Tibial artery (tissue), 4 donors: ENCODE results near the gene CDC20.

Experiments used
- DNase-seq, 2 donors: peaks; one replicate each; pipeline ENCODE4 v3.0.0-alpha.2; 2019
- H3K27ac ChIP-seq, 2 donors: fragments of 200-600 bp; sonication (generic) in 1 of 2; 1 replicate in 1 of 2; 2 replicates in 1 of 2; pipeline ENCODE4 v1.5.1; 2018 to 2019; ENCODE audit warnings: mild to moderate bottlenecking in 1 of 2
- H3K27me3 ChIP-seq, 2 donors: fragments of 200-600 bp; sonication (generic) in 1 of 2; one replicate each; pipeline versions ENCODE4 v1.5.1 to v1.6.0; 2016 to 2019
- H3K36me3 ChIP-seq, 3 donors: fragments of 200-600 bp; sonication (generic) in 2 of 3; one replicate each; pipeline ENCODE4 v1.5.1; 2016 to 2019; ENCODE audit warnings: mild to moderate bottlenecking in 2 of 3
- H3K4me1 ChIP-seq, 4 donors: fragments of 200-600 bp; sonication (generic) in 2 of 4; 1 replicate in 3 of 4; 2 replicates in 1 of 4; pipeline ENCODE4 v1.5.1; 2016 to 2019
- H3K4me3 ChIP-seq, 2 donors: fragments of 200-600 bp; sonication (generic) in 1 of 2; 1 replicate in 1 of 2; 2 replicates in 1 of 2; pipeline ENCODE4 v1.5.1; 2018 to 2019; ENCODE audit warnings: mild to moderate bottlenecking in 2 of 2
- H3K9me3 ChIP-seq, 3 donors: fragments of 200-600 bp; sonication (generic) in 1 of 3; one replicate each; pipeline ENCODE4 v1.5.1; 2016 to 2019
- CTCF ChIP-seq, 2 experiments: fragments of 200-600 bp in 1 of 2; fragments of 450-650 bp in 1 of 2; IDR thresholded peaks; one replicate each; pipeline ENCODE4 v1.5.1; 2017 to 2019; ENCODE audit warnings: antibody characterized with exemption in 2 of 2, mild to moderate bottlenecking in 1 of 2, moderate library complexity in 1 of 2
- intact Hi-C: fragments of 100-400 bp; cut with DNase I; formaldehyde crosslinking; loops from one replicate; pipeline ENCODE4 v1.15.0; 2023; ENCODE audit warnings: low total_unique reads

The CDC20 gene

GRCh38 chr1:43370564-43370963 is 11.8 kb downstream of the CDC20 start:
- no peak for DNase-seq
- Histone ChIP-seq H3K36me3 (peaks cover 0 to 9% (median 3%) of the 10 kb centered on the region in 3 donors), H3K27ac (no peak overlapping the region), H3K4me1 (peaks cover 0 to 32% (median 27%) of the 10 kb centered on the region in 4 donors), H3K4me3 (no peak overlapping the region), H3K9me3 (no peaks in the 10 kb centered on the region), H3K27me3 (no peaks in the 10 kb centered on the region)
- TF ChIP-seq CTCF (IDR thresholded peaks at IDR 0.05), result no peak
- intact Hi-C loops, result no loop called here

- H3K27ac ChIP-seq, result no peak overlapping the region
- DNase-seq, result no peak
- intact Hi-C loops, result no loop called here
- H3K36me3 ChIP-seq, result peaks cover 0 to 6% (median 3%) of the 10 kb centered on the region in 3 donors
- no peaks in the 10 kb centered on the region for H3K9me3 ChIP-seq
- no peak for TF ChIP-seq CTCF (IDR thresholded peaks at IDR 0.05)
- H3K4me1 ChIP-seq, result peaks cover 0 to 17% (median 12%) of the 10 kb centered on the region in 4 donors
- H3K27me3 ChIP-seq, result no peaks in the 10 kb centered on the region
- no peak overlapping the region for H3K4me3 ChIP-seq
Observed at GRCh38 chr1:43372172-43372571, 13.4 kb downstream of the CDC20 start.

- no peaks in the 10 kb centered on the region for H3K9me3 ChIP-seq
- H3K4me1 ChIP-seq, result peaks cover 0 to 15% (median 10%) of the 10 kb centered on the region in 4 donors
- intact Hi-C loops, result no loop called here
- no peak for TF ChIP-seq CTCF (IDR thresholded peaks at IDR 0.05)
- no peak overlapping the region for H3K4me3 ChIP-seq
- H3K27me3 ChIP-seq, result no peaks in the 10 kb centered on the region
- H3K27ac ChIP-seq, result no peak overlapping the region
- H3K36me3 ChIP-seq, result peaks cover 0 to 6% (median 3%) of the 10 kb centered on the region in 3 donors
- DNase-seq, result no peak
Observed at GRCh38 chr1:43373066-43373940, 14.5 kb downstream of the CDC20 start.

GRCh38 chr1:43376723-43377235 is 18.0 kb downstream of the CDC20 start:
- DNase-seq, result no peak
- Histone ChIP-seq H3K4me3 (no peak overlapping the region), H3K36me3 (peaks cover 0 to 35% (median 6%) of the 10 kb centered on the region in 3 donors), H3K27ac (no peak overlapping the region), H3K9me3 (no peaks in the 10 kb centered on the region), H3K27me3 (no peaks in the 10 kb centered on the region), H3K4me1 (no peaks in the 10 kb centered on the region)
- intact Hi-C loops, result no loop called here
- no peak for TF ChIP-seq CTCF (IDR thresholded peaks at IDR 0.05)

- Histone ChIP-seq H3K36me3 (peaks cover 2 to 45% (median 17%) of the 10 kb centered on the region in 3 donors), H3K27ac (no peak overlapping the region), H3K27me3 (no peaks in the 10 kb centered on the region), H3K4me3 (no peak overlapping the region), H3K9me3 (no peaks in the 10 kb centered on the region), H3K4me1 (no peaks in the 10 kb centered on the region)
- intact Hi-C loops, result no loop called here
- DNase-seq, result no peak
- no peak for TF ChIP-seq CTCF (IDR thresholded peaks at IDR 0.05)
Observed at GRCh38 chr1:43377831-43378230, 19.1 kb downstream of the CDC20 start.
